GM12872 (cell line): ENCODE results near the gene CCNI2.

Experiments used
- TF ChIP-seq, protein P1 (sequence below): IDR thresholded peaks from 3 replicates; pipeline ENCODE4 v1.5.1; 2011; ENCODE audit warnings: low read depth, mild to moderate bottlenecking, low read length, moderate library complexity; ENCODE audit not compliant: insufficient read depth

CCNI2 gene

DNA sequence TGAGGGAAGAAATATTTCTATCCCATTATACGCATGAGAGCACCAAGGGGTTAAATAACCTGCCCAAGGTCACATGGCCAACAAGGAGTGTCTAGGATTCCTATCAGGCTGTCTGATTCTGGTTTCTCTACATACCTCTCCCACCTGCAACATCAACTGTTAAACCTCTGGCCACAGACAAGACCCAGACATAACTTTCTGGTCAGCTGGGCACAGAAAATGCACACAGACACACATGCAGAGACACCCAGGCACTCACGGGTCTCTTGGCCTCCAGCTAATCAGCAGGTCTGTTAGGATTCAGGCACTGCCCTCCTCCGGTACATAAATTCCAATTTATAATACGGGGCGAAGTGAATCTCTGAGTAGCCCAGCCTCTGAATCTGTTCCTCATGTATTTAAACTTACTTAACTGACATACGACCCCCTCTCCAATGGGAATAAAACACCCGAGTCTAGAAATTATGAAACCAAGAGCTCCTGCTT lies 28.3 kb downstream of the CCNI2 start:
- TF ChIP-seq, protein P1, sequence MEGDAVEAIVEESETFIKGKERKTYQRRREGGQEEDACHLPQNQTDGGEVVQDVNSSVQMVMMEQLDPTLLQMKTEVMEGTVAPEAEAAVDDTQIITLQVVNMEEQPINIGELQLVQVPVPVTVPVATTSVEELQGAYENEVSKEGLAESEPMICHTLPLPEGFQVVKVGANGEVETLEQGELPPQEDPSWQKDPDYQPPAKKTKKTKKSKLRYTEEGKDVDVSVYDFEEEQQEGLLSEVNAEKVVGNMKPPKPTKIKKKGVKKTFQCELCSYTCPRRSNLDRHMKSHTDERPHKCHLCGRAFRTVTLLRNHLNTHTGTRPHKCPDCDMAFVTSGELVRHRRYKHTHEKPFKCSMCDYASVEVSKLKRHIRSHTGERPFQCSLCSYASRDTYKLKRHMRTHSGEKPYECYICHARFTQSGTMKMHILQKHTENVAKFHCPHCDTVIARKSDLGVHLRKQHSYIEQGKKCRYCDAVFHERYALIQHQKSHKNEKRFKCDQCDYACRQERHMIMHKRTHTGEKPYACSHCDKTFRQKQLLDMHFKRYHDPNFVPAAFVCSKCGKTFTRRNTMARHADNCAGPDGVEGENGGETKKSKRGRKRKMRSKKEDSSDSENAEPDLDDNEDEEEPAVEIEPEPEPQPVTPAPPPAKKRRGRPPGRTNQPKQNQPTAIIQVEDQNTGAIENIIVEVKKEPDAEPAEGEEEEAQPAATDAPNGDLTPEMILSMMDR, result no peak

DNA sequence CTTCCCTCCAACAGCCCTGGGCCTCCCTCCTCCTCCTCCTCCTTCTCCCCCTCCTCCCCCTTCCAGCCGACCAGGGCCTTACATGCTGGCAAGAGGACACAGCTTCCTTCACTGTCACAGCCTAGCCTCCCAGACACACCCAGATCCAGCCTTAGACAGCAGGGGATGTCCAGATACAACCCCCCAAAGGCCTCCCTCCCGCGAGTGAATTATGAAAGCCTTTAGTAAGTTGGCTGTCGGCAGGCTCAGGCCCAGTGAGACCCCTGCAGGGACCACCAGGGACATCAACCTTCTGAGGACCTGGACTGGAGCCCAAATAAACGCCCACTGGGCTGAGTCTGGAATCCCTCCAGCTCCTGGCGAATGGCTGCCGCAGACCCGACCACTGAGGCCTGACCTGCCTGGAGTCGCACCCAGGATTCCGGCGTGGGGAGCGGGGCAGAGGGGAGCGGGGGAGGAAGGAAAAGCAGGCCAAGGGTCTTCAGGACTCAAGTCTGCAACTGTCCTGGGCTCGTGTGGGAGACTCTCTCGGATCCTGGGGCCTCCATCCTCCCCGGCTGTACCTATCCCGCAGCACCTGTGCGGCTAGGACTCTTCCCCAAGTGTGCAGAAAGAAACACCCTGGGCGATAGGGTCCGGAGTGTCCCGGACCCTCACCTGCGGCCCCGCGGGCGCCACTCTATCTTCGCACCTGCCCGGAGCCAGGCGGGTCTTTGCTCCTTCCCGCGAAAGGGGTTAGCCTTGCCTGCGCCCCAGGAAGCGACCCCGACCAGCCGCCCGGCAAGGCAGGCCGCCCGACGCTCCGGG lies 29.1 kb downstream of the CCNI2 start:
- TF ChIP-seq, protein P1, result no peak

- TF ChIP-seq, protein P1, result no peak
These were observed 29.6 kb downstream of the CCNI2 start for GRCh38 chr5:132776938-132777208.

- TF ChIP-seq, protein P1, result no peak
These were observed 30.2 kb downstream of the CCNI2 start, which contains the start of gene SEPTIN8 for GRCh38 chr5:132777209-132778069. SEPTIN8 (minus strand) TSS chr5:132777239; CDS start chr5:132777137, 102 bp downstream.

DNA sequence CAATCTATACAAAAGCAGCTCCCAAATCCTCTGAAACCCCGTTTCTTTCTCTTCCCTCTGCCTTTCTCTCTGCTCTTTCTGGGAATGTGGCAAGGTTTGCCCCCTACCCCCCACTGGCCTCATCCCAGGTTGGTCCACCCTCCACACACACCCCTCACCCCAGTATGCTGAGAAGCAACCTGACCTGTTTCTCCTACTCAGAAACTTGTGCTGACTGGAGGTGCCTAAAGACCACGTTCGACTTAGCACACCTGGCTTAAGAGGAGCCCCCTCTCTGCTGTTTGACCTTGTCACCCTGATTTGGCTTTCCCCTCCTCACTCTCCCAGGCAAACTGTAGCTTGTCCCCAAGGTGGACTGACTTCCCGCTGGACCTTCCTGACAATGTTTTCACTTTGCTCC lies 30.9 kb downstream of the CCNI2 start:
- TF ChIP-seq, protein P1, result no peak

GRCh38 chr5:132778856-132779255 lies 31.6 kb downstream of the CCNI2 start:
- TF ChIP-seq, protein P1, result no peak

DNA sequence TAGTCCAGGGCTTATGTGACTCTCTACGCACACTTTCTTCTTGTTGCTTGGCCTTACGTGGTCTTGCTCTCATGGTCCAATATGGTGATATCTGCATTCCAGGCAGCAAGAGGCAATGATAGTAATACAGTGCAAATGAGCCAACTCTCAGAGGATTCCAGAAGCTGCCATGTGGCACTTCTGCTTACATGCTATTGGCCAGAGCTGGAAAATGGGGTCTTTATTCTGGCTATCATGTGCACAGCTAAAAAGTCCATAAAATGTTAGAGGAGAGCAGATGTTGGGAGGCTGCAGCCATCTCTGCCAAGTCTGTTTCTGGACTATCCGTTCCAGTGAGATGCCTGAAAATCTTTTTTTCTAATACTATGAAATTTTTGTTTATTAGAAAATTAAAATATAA lies 32.7 kb downstream of the CCNI2 start:
- TF ChIP-seq, protein P1, result no peak
